Ovary (tissue), 3 donors: ENCODE measurements around the gene PTH2R.

ENCODE experiments used
- POLR2A ChIP-seq: fragments of 450-650 bp; IDR thresholded peaks from one replicate; pipeline ENCODE4 v1.6.1; 2017; ENCODE audit warnings: antibody characterized with exemption, mild to moderate bottlenecking, moderate library complexity
- TF ChIP-seq, protein P1 (sequence below), 3 donors: fragments of 450-650 bp in 2 of 3; fragments of 200-600 bp in 1 of 3; IDR thresholded peaks; one replicate each; pipeline versions ENCODE4 v1.5.1 to v1.8.0; 2016 to 2022; ENCODE audit warnings: antibody characterized with exemption in 3 of 3, mild to moderate bottlenecking in 1 of 3
- donor health status: DM: no; HTN: no; CAD: no.

GRCh38 chr2:208490492-208490891 is 83.9 kb downstream of the PTH2R start:
- TF ChIP-seq, protein P1, sequence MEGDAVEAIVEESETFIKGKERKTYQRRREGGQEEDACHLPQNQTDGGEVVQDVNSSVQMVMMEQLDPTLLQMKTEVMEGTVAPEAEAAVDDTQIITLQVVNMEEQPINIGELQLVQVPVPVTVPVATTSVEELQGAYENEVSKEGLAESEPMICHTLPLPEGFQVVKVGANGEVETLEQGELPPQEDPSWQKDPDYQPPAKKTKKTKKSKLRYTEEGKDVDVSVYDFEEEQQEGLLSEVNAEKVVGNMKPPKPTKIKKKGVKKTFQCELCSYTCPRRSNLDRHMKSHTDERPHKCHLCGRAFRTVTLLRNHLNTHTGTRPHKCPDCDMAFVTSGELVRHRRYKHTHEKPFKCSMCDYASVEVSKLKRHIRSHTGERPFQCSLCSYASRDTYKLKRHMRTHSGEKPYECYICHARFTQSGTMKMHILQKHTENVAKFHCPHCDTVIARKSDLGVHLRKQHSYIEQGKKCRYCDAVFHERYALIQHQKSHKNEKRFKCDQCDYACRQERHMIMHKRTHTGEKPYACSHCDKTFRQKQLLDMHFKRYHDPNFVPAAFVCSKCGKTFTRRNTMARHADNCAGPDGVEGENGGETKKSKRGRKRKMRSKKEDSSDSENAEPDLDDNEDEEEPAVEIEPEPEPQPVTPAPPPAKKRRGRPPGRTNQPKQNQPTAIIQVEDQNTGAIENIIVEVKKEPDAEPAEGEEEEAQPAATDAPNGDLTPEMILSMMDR (IDR thresholded peaks at IDR 0.05), result no peak
- TF ChIP-seq POLR2A, result no peak
